ENCODE measurements around the gene PPP3CA. TPM values are rescaled to one million over a fixed set of nuclear protein-coding genes. Genes with fewer than 3 reads are reported as not detected.
"Not testable (repeated sequence)": the region's sequence is repeated elsewhere in the genome, so short reads cannot be mapped to it uniquely, and the experiment has no call there.

The PPP3CA gene
- polyA plus RNA-seq, 6 donors from 2014 or later = 12.9 to 77.5 (median 19.5) TPM

- DNase-seq (no peak), ATAC-seq (ENCODE audit: low read depth in 2 of 2) (peak; percentile 76 to 85)
- Mint-ChIP-seq H3K4me1 (peaks cover 67 to 83% (median 76%) of the 10 kb centered on the region in 3 donors), H3K27me3 (no peaks in the 10 kb centered on the region), H3K36me3 (no peaks in the 10 kb centered on the region), H3K9me3 (no peaks in the 10 kb centered on the region), H3K4me3 (peak overlapping the region in 6 of 8 donors; percentile 13 to 79 (median 50)), H3K27ac (peak overlapping the region; percentile 77 to 89 (median 82))
Measured at GRCh38 chr4:101258883-101259282, 88.4 kb downstream of the PPP3CA start.

- no peak for ATAC-seq (ENCODE audit: low read depth in 2 of 2)
- peak overlapping the region in 4 of 6 donors; percentile 27 to 83 (median 63) for H3K27ac Mint-ChIP-seq
- H3K4me3 Mint-ChIP-seq = peak overlapping the region in 1 of 8 donors; percentile 7
- no peak for DNase-seq
- peaks cover 62 to 79% (median 70%) of the 10 kb centered on the region in 3 donors for H3K4me1 Mint-ChIP-seq
- no peaks in the 10 kb centered on the region for H3K36me3 Mint-ChIP-seq
- no peaks in the 10 kb centered on the region for H3K27me3 Mint-ChIP-seq
- no peaks in the 10 kb centered on the region for H3K9me3 Mint-ChIP-seq
Measured at GRCh38 chr4:101256222-101256621, 91.1 kb downstream of the PPP3CA start.

GRCh38 chr4:101254776-101255175 lies 92.5 kb downstream of the PPP3CA start:
- H3K36me3 Mint-ChIP-seq = no peaks in the 10 kb centered on the region
- ATAC-seq (ENCODE audit: low read depth in 2 of 2) (no peak), DNase-seq (no peak)
- H3K27ac Mint-ChIP-seq = peak overlapping the region in 3 of 6 donors; percentile 37 to 87 (median 39)
- H3K4me1 Mint-ChIP-seq = peaks cover 51 to 64% (median 59%) of the 10 kb centered on the region in 3 donors
- H3K9me3 Mint-ChIP-seq = no peaks in the 10 kb centered on the region
- H3K4me3 Mint-ChIP-seq = peak overlapping the region in 4 of 8 donors; percentile 9 to 40 (median 18)
- no peaks in the 10 kb centered on the region for H3K27me3 Mint-ChIP-seq

- H3K36me3 Mint-ChIP-seq = no peaks in the 10 kb centered on the region
- DNase-seq (no peak), ATAC-seq (ENCODE audit: low read depth in 2 of 2) (no peak)
- H3K27ac Mint-ChIP-seq = peak overlapping the region in 1 of 6 donors; percentile 48
- H3K9me3 Mint-ChIP-seq = no peaks in the 10 kb centered on the region
- H3K4me1 Mint-ChIP-seq = peaks cover 37 to 49% (median 42%) of the 10 kb centered on the region in 3 donors
- no peak overlapping the region for H3K4me3 Mint-ChIP-seq
- H3K27me3 Mint-ChIP-seq = no peaks in the 10 kb centered on the region
Measured at GRCh38 chr4:101253121-101253520, 94.2 kb downstream of the PPP3CA start.

GRCh38 chr4:101252721-101253120 lies 94.6 kb downstream of the PPP3CA start:
- Mint-ChIP-seq H3K9me3 (no peaks in the 10 kb centered on the region), H3K4me1 (peaks cover 37 to 45% (median 39%) of the 10 kb centered on the region in 3 donors), H3K27ac (peak overlapping the region in 3 of 6 donors; percentile 48 to 80 (median 78)), H3K27me3 (no peaks in the 10 kb centered on the region), H3K36me3 (no peaks in the 10 kb centered on the region), H3K4me3 (peak overlapping the region in 2 of 8 donors; percentile 25 to 44)
- DNase-seq (no peak), ATAC-seq (ENCODE audit: low read depth in 2 of 2) (no peak)

- peaks cover 35 to 41% (median 40%) of the 10 kb centered on the region in 3 donors for H3K4me1 Mint-ChIP-seq
Measured at GRCh38 chr4:101251261-101251660, 96.1 kb downstream of the PPP3CA start.

GRCh38 chr4:101244349-101244748 lies 103.0 kb downstream of the PPP3CA start:
- Mint-ChIP-seq H3K27ac (peak overlapping the region in 2 of 6 donors; percentile 2 to 31), H3K36me3 (no peaks in the 10 kb centered on the region), H3K4me1 (peaks cover 50 to 70% (median 51%) of the 10 kb centered on the region in 3 donors), H3K27me3 (no peaks in the 10 kb centered on the region), H3K4me3 (no peak overlapping the region), H3K9me3 (no peaks in the 10 kb centered on the region)
- no peak for DNase-seq
- no peak for ATAC-seq (ENCODE audit: low read depth in 2 of 2)

More at GRCh38 chr4:101251261-101251660, 96.1 kb downstream of the PPP3CA start:
- H3K27ac Mint-ChIP-seq = peak overlapping the region in 1 of 6 donors; percentile 48
- DNase-seq (no peak), ATAC-seq (ENCODE audit: low read depth in 2 of 2) (no peak)
- H3K36me3 Mint-ChIP-seq = no peaks in the 10 kb centered on the region
- H3K9me3 Mint-ChIP-seq = no peaks in the 10 kb centered on the region
- H3K27me3 Mint-ChIP-seq = no peaks in the 10 kb centered on the region
- no peak overlapping the region for H3K4me3 Mint-ChIP-seq

- no peak for ATAC-seq (ENCODE audit: low read depth in 2 of 2)
- Mint-ChIP-seq H3K4me3 (no peak overlapping the region), H3K27ac (peak overlapping the region in 1 of 6 donors; percentile 69), H3K36me3 (no peaks in the 10 kb centered on the region), H3K9me3 (no peaks in the 10 kb centered on the region), H3K4me1 (peaks cover 58 to 84% (median 66%) of the 10 kb centered on the region in 3 donors), H3K27me3 (no peaks in the 10 kb centered on the region)
- no peak for DNase-seq
Measured at GRCh38 chr4:101242441-101242840, 104.9 kb downstream of the PPP3CA start.

GRCh38 chr4:101240099-101240498 lies 107.2 kb downstream of the PPP3CA start:
- H3K9me3 Mint-ChIP-seq = no peaks in the 10 kb centered on the region
- H3K4me3 Mint-ChIP-seq = no peak overlapping the region
- H3K36me3 Mint-ChIP-seq = no peaks in the 10 kb centered on the region
- no peak overlapping the region for H3K27ac Mint-ChIP-seq
- H3K4me1 Mint-ChIP-seq = peaks cover 55 to 84% (median 76%) of the 10 kb centered on the region in 3 donors
- ATAC-seq (ENCODE audit: low read depth in 2 of 2) (no peak), DNase-seq (no peak)
- H3K27me3 Mint-ChIP-seq = no peaks in the 10 kb centered on the region

- peaks cover 51 to 83% (median 73%) of the 10 kb centered on the region in 3 donors for H3K4me1 Mint-ChIP-seq
- H3K27me3 Mint-ChIP-seq = no peaks in the 10 kb centered on the region
- H3K9me3 Mint-ChIP-seq = no peaks in the 10 kb centered on the region
- peak overlapping the region in 2 of 6 donors; percentile 19 to 30 for H3K27ac Mint-ChIP-seq
- ATAC-seq (ENCODE audit: low read depth in 2 of 2) (no peak), DNase-seq (no peak)
- no peaks in the 10 kb centered on the region for H3K36me3 Mint-ChIP-seq
- no peak overlapping the region for H3K4me3 Mint-ChIP-seq
Measured at GRCh38 chr4:101239665-101240064, 107.7 kb downstream of the PPP3CA start.

GRCh38 chr4:101238706-101239105 lies 108.6 kb downstream of the PPP3CA start:
- Mint-ChIP-seq H3K27ac (peak overlapping the region in 3 of 6 donors; percentile 30 to 43 (median 31)), H3K36me3 (no peaks in the 10 kb centered on the region), H3K4me1 (peaks cover 49 to 81% (median 72%) of the 10 kb centered on the region in 3 donors), H3K9me3 (peaks cover 0 to 4% (median 0%) of the 10 kb centered on the region in 7 donors), H3K27me3 (no peaks in the 10 kb centered on the region), H3K4me3 (no peak overlapping the region)
- ATAC-seq (ENCODE audit: low read depth in 2 of 2) (no peak), DNase-seq (no peak)

GRCh38 chr4:101237773-101238172 lies 109.6 kb downstream of the PPP3CA start:
- Mint-ChIP-seq H3K36me3 (no peaks in the 10 kb centered on the region), H3K4me3 (no peak overlapping the region), H3K9me3 (peaks cover 0 to 4% (median 0%) of the 10 kb centered on the region in 7 donors), H3K27ac (peak overlapping the region in 2 of 6 donors; percentile 9 to 84), H3K4me1 (peaks cover 45 to 75% (median 67%) of the 10 kb centered on the region in 3 donors), H3K27me3 (no peaks in the 10 kb centered on the region)
- no peak for DNase-seq
- no peak for ATAC-seq (ENCODE audit: low read depth in 2 of 2)

- Mint-ChIP-seq H3K27ac (peak overlapping the region in 3 of 6 donors; percentile 16 to 48 (median 45)), H3K27me3 (no peaks in the 10 kb centered on the region), H3K9me3 (peaks cover 0 to 4% (median 0%) of the 10 kb centered on the region in 7 donors), H3K36me3 (no peaks in the 10 kb centered on the region), H3K4me3 (peak overlapping the region in 3 of 8 donors; percentile 4 to 36 (median 9)), H3K4me1 (peaks cover 42 to 73% (median 71%) of the 10 kb centered on the region in 3 donors)
- DNase-seq (no peak), ATAC-seq (ENCODE audit: low read depth in 2 of 2) (peak in 1 of 2 donors; percentile 51)
Measured at GRCh38 chr4:101236097-101236496, 111.2 kb downstream of the PPP3CA start.

- ATAC-seq (ENCODE audit: low read depth in 2 of 2); H3K36me3 Mint-ChIP-seq; H3K27ac Mint-ChIP-seq; H3K4me3 Mint-ChIP-seq; H3K27me3 Mint-ChIP-seq; DNase-seq; H3K9me3 Mint-ChIP-seq: not testable (repeated sequence)
- peaks cover 43 to 71% (median 60%) of the 10 kb centered on the region in 3 donors for H3K4me1 Mint-ChIP-seq
Measured at GRCh38 chr4:101234141-101234540, 113.2 kb downstream of the PPP3CA start.

All from naive B cell (primary cell).